Measurements from ENCODE around the gene LRP1. TPM values are rescaled to one million over a fixed set of nuclear protein-coding genes. Genes with fewer than 3 reads are reported as not detected.
A peak's percentile ranks its signal among the peaks of the same experiment; 100 is the strongest.

The LRP1 gene
- total RNA-seq, 1 donor, result 6.2 TPM

DNA sequence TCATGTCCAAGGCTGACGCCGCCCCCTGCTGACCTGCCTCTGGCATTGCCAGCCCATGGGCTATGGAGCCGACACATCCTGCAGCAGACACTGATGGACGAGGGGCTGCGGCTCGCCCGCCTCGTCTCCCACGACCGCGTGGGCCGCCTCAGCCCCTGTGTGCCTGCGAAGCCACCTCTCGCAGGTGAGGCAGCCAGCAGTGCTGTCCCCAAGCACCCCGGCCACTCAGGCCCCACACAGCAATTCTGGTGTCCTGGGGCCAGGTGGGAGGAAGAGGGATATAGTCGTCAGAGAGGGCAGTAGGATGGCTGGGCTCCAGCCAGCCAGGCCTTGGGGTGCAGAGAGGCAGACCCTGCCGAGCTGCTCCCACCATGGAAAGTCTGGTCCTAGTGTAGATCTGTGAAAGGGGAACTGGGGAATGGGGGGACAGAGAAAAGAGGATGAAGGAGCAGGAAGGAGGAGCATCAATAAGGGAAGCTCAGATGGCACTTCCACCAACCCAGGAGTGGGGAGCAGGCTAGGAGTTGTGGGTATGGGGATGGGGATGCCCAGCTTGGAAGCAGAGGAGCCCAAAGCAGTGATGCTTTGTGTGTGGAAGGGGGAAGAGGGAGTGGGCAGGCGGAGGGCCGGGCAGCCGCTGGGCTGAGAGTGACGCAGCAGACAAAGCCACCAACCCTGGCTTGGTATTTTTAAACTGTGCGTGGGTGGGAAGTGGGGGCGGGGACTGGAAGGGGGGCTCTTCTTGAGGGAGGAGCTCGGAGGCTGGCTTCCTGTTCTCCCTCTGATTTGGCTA is 34.7 kb upstream of the LRP1 start:
- peak in 2 of 3 donors; percentile 65 to 69 for DNase-seq (ENCODE audit: low read depth in 2 of 3, low spot score in 2 of 3)

DNA sequence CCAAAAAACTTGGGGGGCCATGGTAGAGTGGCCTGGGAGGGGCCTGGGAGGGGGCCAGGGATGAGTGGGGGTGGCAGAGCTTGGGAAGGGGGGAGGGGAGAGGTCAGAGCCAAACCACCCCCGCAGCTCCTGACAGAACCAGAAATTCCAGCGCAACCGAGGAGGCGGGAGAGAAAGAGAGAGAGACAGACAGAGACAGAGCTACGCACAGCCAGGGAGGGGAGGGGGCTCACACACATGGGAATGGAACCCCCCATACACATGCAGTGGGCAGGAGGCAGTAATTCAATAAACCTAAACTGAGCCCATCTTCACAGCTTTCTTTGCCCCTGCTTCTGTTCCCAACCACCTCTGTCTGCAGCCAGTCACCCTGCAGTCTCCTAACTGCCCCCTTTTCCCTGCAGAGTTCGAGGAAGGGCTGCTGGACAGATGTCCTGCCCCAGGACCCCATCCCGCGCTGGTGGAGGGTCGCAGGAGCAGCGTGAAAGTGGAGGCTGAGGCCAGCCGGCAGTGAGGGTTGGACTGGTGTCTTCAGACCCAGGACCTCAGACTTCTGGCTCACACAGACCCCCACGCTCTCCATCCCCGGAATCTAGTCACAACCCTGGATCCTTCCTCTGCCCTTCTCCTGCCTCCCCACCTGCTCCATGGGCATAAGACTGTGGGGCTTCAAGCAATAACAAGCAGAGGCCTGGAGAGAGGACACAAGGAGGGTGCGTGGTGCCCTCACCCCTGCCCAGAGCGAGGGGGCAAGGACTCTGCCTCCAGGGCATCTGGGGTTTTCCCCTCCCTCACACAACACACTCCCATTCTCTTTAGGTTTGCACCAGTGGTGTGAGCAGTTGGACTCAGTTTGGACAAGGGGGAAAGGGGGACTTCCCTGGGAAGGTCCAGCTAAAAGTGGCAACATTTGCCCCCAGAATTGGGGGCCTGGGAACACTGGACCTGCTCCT is 33.8 kb upstream of the LRP1 start:
- no peak for DNase-seq (ENCODE audit: low read depth in 2 of 3, low spot score in 2 of 3)

DNA sequence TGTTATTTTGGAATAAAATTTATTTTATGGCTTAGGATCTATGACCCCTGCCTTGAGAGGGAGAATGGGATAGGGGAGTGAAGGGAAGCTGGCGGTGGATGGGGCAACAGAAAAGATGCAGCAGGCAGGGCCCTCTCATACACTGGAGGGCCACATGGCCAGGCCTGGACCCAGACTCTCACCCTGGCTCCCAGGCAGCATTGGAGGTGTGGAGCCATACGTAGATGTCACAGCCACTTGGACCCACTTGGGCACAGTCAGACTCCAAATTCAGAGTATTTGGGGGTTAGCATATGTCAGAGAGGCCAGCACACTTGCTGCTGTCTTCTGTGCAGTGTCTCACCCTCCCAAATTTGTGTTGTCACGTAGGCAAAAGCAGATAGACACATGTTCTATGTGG is 32.8 kb upstream of the LRP1 start:
- no peak for DNase-seq (ENCODE audit: low read depth in 2 of 3, low spot score in 2 of 3)

DNA sequence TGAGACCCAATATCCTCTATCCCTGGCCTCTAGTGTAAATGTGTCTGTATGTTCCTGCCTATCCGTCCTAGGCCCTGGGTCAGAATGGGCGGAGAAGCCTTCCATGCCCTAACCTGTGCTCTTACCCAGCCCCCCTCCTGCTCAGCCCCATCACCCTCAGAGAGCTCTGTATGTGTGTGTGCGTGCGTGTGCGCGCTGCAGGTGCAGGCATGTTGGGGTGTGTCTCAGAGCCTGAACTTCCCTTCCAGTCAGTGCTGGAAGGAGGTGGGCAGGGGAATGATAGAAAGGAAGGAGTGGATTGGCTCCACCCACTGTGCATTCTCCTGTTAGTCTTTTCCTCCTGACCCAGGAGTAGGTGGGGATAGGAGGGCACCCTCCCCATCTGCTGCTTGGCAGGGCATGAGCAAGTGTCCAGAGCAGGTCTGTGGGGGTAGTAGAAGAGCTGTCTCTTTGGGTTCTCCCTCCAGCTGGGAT is 32.1 kb upstream of the LRP1 start:
- no peak for DNase-seq (ENCODE audit: low read depth in 2 of 3, low spot score in 2 of 3)

DNA sequence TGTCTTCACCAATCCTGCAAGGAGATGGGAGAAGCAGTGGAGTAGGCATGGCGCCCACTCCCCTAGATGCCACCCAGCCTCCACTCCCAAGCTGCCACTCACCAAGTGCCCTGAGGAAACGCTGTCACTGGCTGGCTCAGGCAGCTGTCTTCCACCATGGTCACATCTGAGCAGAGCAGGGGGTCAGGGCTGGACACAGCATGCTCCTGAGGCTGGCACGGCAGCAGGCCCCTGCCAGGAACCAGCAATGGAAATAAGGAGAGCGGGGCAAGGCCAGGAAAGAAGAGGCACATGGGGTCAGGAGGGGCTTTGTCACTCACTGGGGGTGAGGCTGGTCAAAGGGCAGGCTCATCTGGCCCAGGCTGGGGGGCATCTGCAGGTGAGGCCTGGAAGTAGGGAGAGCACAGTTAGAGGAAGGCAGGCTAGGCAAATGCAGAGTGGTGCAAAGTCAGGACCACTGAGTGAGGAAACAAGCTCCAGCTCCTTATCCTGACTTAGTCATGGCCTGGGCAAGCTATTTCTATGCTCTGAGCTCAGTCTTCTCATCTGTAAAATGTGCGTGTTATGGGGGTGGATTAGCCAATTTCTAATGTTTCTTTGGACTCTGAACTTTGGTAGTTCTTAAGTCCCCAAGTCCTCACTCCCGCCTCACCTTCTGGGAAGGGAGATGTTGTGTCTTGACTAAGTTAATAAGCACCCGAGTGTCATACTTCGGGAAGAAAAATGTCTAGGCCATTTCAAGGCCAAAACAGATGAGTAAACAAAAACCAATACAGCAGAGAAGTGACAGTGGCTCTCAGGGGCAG is 31.3 kb upstream of the LRP1 start:
- no peak for DNase-seq (ENCODE audit: low read depth in 2 of 3, low spot score in 2 of 3)

DNA sequence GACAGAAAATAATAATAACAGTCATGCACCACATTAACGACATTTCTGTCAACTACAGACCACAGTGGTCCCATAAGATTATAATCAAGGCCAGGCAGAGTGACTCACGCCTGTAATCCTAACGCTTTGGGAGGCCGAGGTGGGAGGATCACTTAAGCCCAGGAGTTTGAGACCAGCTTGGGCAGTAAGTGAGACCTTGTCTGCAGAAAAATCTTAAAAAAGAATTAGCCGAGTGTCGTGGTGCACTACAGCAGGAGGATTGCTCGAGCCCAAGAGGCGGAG is 30.8 kb upstream of the LRP1 start:
- DNase-seq (ENCODE audit: low read depth in 2 of 3, low spot score in 2 of 3), result no peak

DNA sequence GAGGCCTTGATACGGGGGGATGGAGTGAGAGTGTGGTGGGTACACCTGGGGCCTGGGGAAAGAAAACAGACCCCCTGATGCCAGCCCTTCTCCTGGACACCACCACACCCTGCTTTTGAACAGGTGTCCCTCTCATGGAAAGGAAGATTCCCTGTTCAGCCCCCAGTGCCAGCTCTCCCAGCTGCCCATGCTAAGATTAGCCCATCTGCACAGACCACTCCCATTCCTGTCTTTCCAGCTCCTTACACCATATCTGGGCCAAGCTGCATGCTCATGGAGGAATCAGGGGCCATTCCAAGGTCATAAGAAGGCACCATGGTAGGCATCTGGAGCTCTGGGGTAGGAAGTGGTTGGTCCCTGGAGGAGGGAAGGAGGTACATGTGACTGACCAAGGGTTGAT is 29.7 kb upstream of the LRP1 start:
- no peak for DNase-seq (ENCODE audit: low read depth in 2 of 3, low spot score in 2 of 3)

DNA sequence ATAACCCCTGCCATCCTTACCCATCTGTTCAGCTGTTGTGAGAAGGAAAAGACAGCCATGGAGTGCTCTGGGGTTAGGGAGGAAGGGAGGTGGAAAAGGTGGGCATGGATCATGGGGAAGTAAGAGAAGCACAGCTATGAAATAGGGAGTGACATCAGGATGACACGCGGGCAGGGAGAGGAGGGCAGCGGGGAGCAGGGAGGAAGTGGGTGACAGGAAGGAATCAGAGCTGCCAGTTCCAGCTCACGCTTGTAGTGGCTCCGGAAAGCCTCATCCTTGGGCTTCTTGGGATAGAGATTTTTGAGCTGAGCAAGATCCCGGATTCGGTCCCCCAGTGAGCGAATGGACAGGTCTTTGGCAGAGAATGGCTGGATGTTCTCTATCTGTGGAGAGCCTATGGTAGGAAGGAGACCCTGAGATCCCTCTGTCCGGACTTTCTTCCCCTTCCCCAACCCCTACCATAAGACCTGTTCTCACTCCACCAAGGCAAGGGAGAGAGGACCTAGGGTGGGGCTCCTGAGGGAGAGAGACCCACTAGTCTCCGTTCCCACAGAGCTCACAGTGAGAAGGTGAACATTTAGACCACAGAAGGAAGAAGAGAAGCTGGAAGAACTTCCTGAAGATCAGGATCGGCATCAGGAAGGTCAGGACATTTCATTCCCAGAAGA is 29.1 kb upstream of the LRP1 start:
- no peak for DNase-seq (ENCODE audit: low read depth in 2 of 3, low spot score in 2 of 3)

DNA sequence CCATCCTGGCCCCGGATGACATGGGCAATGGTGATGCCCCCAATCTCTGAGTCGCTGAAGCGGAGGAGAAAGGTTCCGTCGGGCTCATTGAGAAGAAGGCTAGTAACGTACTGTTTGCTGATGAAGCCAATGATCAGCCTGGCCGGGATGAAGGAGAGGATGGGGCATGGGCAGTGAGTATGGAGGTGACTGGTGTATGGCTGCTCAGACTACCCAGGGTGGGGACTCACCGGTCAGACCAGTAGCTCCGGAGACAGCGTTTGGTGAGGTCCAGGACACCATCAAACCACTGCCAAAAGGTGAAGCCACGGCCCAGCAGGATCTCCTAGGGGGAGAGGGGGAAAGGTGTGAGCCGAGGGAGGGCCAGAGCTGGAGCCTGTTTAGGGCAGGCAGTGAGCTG is 28.5 kb upstream of the LRP1 start:
- no peak for DNase-seq (ENCODE audit: low read depth in 2 of 3, low spot score in 2 of 3)

DNA sequence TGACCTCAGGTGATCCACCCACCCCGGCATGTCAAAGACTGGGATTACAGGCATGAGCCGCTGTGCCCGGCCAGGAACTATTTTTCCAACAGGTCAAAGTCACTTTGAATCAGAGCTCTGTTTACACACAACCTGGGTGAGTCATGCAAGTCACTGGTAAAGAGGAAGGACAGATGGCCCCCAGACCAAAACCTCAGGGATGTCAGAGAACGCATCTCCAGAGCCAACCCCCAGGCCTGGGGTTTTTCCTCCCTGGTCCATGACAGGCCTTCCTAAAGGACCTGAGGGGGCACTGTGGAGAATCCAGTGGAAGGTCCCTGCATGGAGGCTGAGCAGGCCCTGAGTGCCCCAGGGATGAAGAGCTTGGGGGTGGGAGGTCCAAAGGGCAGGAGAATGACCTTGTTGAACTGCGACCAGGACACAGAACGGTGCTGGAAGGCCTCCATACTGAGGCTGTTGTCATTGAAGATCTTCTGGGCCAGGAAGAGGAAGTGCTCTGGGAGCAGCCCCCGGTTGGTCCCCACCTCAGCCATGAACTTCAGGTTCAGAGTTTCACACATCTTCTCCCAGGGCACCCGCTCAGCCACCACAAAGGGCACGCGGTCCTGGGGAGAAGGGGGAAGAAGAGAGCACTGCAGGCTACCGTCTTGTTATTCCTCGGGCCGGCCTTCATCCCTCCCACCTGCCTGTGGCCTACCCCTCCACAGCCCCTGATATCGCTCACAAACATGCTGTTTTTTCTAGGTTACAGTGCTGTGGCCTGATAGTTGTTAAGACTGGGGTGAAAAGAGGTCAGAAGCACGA is 26.2 kb upstream of the LRP1 start:
- DNase-seq (ENCODE audit: low read depth in 2 of 3, low spot score in 2 of 3), result no peak

DNA sequence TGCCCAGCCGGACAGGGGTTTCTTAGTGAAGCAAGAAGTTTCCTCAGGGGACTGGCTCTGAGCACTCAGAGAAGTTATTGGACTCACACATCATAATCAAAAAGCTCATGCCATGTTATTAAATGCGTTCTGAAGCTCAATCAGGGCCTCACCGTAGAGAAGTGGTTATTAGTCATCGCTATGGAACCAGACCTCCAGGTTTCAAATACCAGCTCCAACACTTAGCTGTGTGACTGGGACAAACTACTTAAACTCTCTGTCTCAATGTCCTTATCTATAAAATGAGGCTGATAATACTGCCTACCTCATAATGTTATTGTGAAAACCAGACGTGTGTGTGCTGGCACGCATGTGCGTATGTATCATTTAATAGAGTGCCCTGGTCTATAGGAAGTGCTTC is 24.4 kb upstream of the LRP1 start:
- DNase-seq (ENCODE audit: low read depth in 2 of 3, low spot score in 2 of 3), result no peak

DNA sequence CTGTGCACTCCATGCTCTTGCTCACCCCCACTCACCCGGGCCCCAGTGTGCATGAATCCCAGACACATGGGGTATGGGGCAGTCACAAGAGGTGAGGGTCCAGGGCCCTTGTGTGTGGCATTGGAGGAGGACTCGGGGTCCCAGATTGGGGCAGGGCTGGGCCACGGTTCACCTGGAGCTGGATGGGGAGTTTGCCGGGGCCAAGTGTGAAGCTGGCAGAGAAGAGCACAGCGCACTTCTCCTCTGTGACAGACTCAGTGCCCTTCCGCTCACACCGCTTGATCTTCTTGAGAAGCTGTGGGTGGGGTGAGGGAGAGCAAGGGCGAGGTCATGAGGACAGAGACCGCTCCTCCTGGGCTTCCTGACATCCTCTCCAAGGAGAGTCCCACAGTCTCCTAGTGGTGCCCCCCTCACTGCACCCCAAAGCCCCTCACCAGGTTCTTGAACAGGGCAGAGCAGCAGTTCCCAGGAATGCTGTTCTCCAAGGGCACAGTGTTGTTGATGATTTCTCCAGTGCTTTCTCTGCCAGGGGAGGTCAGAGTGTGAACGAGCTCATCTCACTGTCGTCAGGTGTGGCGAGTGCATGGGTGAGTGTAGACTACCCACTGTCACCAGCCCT is 23.9 kb upstream of the LRP1 start:
- no peak for DNase-seq (ENCODE audit: low read depth in 2 of 3, low spot score in 2 of 3)

DNA sequence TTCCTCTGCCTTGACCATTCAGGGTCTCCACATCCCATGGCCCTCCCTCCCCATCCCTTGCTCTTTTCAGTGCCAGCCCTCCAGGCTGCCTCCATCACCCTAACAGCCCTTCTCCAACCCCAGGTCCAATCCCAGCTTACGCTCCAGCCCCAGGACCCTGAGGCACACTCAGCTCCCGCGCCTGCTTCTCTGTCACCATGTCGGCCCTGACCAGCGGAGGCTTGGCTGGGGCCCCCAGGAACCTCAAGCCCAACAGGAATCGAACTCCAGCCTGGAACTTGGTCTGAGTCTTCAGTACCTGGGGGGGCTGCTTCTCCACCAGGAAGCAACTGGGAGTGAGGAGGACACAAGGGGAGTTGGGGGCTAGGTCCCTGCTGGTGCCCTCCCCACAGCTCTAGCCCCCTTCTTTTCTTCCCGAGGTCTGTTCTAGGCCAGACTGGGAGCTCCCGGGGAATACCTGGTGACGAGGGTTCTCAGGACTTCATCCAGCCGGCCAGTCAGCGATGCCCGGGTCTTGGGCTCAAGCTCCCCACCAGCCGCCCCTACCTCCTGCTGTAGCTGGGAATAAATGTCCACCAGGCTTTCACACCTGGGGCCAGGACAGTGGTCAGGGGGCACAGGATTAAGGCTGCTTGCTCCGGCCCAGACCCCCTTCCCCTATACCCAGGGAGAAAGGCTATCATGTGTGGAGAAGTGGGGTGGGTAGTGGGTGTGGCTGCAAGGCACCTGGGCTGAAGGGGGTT is 23.1 kb upstream of the LRP1 start:
- DNase-seq (ENCODE audit: low read depth in 2 of 3, low spot score in 2 of 3), result no peak

DNA sequence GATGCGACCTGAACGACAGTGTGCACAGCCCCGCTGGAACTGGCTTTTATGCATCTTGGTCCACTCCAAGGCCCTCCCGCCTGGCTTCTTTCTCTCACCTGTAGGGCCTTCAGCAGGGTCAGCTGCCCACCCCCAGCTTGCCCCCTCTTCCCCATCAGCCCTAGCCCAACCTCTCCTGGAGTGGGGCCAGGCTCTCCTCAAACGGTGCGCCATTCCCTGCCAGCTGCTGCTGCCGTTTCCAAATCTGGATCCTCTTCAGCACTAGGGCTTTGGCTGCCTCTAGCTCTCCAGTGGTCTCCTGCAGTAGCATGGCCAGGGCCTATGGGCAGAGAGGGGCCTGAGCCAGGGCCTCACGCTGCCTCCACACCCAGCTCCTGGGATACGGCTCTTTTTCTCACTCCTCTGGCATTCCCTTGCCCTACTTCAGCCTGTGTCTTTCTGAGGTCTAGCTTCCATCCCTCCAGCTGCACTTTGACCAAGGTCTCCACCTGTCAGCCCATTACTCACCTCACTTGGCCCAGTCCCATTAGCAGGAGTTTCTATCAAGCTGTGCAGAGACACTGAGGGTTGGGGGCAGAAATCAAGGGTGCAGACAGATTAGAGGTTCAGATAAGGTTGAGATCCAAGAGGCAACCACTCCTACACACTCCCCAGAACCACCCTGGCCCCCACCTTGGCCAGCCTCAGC is 22.1 kb upstream of the LRP1 start:
- no peak for DNase-seq (ENCODE audit: low read depth in 2 of 3, low spot score in 2 of 3)

DNA sequence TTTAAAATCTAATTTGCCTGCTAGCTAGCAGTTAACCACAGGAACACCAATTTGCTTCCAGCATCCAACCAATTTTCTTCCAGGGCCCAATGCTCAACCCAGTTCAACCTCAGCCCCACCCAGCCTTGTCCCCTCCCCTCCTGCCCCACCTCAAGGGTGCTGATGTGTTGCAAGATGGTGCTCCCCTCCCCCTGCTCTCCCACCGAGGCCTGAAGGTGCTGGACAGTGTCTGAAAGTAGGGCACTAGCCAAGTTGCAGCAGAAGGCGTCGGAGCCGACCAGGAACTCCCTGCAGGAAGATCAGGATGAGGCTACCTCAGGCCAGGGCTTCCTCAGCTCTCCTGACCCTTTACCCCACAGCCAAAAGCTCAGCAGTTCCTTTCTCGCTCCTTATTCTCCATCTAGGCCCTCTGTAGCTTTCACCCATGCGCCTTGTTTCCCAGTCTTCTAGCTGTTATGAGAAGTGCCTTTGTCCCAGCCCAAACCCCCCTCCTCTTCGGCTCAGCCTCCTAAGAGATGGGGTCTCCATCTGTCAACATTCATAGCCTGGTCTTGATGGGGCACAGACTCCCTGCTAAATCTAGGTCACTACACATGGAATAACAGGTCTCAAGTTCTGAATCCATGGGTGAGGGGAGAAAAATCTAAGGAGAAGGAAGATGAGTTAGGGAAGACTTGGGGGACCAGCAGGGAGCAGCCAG is 20.7 kb upstream of the LRP1 start:
- DNase-seq (ENCODE audit: low read depth in 2 of 3, low spot score in 2 of 3), result no peak

DNA sequence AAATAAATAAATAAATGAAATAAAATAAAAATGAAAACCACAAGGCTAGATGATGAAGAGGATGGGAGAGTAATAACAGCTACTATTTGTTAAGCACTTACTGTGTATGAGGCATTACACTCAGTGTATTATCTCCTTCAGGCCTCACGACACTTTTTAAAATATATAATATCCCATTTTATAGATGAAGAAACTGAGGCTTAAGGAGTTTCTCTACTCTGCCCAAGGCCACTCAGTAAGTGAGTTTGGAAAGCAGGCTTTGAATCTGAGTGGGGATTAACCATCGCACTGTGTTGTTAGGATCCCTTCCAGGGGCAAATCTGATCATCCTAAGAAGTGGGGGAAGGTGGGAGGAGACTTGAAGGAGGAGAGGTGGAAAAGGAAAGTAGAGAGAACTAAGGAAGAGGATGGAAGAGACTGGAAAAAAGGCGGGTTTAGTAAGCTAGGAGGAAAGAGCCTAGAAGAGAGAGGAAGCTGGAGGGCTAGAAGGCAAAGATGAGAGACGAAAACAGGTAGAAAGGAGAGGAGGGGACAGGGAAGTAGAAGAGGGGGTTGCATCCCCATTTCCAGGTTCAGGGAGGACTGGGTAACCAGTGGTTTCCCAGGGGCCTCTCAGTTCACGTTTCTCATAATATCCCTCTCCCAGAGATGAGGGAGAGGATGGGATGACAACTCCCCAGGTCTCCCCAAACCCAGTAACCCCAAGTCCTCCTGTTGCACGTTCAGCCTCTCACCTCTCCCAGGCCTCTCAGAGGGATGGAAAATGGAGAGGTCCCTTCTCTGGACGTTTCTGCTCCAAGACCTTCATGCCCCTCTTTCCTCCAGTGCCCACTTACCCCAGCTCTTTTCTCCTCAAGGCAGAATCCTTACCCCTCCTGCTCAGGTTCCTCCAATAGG is 18.8 kb upstream of the LRP1 start:
- no peak for DNase-seq (ENCODE audit: low read depth in 2 of 3, low spot score in 2 of 3)

Data from hematopoietic multipotent progenitor cell (in vitro differentiated cells).